Left lobe of liver (tissue), 2 donors: ENCODE results near the gene SGK1. TPM values are rescaled to one million over a fixed set of nuclear protein-coding genes. Genes with fewer than 3 reads are reported as not detected.
"Not testable (repeated sequence)": the region's sequence is repeated elsewhere in the genome, so short reads cannot be mapped to it uniquely, and the experiment has no call there.

Experiments
- ATAC-seq: fragments of 200-7000 bp; cut with Tn5 transposase; one replicate; pipeline ENCODE4 v1.9.1; 2020; ENCODE audit warnings: mild to moderate bottlenecking, moderate library complexity
- DNase-seq: peaks from one replicate; pipeline ENCODE4 v3.0.0-alpha.2; 2020; ENCODE audit warnings: low spot score
- total RNA-seq: library from RNA; stranded (reverse); gene quantifications from one replicate; pipeline ENCODE4 v1.2.1, GENCODE V29; 2021
- donor health status: DM: no; HTN: no; CAD: no; lungs with moderate emphysema.
- donor health status: DM: no; HTN: yes; CAD: no.

The SGK1 gene
- total RNA-seq, 1 donor from 2014 or later = 23.1 TPM

- DNase-seq = no peak
- ATAC-seq = no peak
Observed at GRCh38 chr6:134230940-134231339, 87.0 kb downstream of the SGK1 start.

- ATAC-seq (peak; percentile 39), DNase-seq (peak; percentile 53)
Observed at GRCh38 chr6:134230087-134230700, 87.7 kb downstream of the SGK1 start.

DNA sequence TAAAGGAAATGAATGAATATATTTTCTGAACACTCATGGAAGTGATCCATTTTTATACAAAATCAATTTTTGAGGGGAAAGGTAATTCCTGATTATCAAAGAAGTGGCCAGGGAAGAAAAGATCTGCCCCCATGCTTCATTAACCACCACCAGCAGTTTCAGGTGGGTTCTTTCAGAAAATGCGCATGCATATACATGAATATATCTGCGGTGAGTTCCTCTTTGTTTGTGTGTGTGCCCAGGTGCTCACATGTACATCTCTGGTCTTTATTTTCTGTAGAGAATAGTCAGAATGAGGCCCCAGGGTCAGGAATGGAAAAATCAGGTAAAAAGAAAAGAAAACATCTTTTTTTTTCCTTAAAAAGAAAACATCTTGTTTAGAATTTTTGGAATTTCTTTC is 88.4 kb downstream of the SGK1 start:
- DNase-seq = no peak
- ATAC-seq = no peak

GRCh38 chr6:134223796-134224420 is 94.0 kb downstream of the SGK1 start:
- DNase-seq = no peak
- peak; percentile 90 for ATAC-seq

GRCh38 chr6:134221250-134221649 is 96.7 kb downstream of the SGK1 start:
- ATAC-seq = no peak

DNA sequence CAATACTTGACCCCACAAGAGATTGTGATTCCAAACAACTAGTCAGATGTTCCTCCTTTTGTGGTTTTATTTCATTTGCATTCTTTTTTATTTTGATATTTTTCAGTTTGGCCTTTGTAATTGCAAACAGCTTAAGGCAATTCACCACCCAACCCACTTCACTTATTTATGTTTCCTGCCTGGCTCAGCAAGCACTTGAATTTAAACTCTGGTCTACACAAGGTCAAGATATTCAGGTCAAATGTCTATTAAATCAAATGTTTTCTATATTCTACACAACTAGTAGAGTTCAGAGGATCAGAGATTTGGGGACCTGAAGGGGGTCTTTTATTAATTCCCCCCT is 100.1 kb downstream of the SGK1 start:
- no peak for DNase-seq
- ATAC-seq = no peak

More at GRCh38 chr6:134221250-134221649, 96.7 kb downstream of the SGK1 start:
- DNase-seq = no peak

GRCh38 chr6:134217105-134217797 is 100.7 kb downstream of the SGK1 start:
- ATAC-seq (no peak), DNase-seq (no peak)

GRCh38 chr6:134216301-134217010 is 101.5 kb downstream of the SGK1 start:
- DNase-seq (no peak), ATAC-seq (peak; percentile 18)

DNA sequence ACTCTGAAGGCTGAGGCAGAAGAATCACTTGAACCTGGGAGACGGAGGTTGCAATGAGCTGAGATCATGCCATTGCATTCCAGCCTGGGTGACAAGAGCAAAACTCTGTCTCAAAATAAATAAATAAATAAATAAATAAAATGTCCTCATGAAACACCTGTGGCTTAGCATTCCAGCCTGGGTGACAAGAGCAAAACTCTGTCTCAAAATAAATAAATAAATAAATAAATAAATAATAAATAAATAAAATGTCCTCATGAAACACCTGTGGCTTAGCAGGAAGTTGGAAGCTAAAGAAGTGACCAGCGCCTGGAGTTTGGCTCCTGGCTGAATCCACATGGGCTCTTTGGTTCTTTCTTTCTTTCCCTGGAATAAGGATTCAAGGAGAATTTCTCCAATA is 104.5 kb downstream of the SGK1 start:
- ATAC-seq, DNase-seq: not testable (repeated sequence)

- no peak for ATAC-seq
- no peak for DNase-seq
Observed at GRCh38 chr6:134211297-134211696, 106.6 kb downstream of the SGK1 start.

DNA sequence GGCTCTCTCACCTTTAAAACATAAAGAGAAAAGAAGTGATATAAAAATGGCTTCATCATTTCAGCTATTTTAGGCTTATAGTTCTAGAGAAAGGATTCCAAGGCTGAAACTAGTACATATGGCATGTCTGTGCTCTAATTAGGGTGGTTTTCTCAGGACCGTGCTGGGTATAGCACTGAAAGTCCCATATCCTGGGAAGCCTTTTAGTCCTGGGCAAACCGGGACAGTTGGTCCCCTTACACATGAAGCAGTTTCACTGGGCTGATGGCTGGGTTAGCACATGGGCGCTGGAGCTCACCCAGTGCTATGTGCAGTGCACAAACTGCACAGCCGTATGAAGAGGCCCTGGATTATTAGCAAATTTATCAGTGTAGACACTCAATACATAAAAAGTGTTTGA is 110.5 kb downstream of the SGK1 start:
- ATAC-seq (no peak), DNase-seq (no peak)

- DNase-seq (no peak), ATAC-seq (no peak)
Observed at GRCh38 chr6:134205366-134205765, 112.5 kb downstream of the SGK1 start.

GRCh38 chr6:134204759-134205158 is 113.2 kb downstream of the SGK1 start:
- DNase-seq, ATAC-seq: not testable (repeated sequence)

DNA sequence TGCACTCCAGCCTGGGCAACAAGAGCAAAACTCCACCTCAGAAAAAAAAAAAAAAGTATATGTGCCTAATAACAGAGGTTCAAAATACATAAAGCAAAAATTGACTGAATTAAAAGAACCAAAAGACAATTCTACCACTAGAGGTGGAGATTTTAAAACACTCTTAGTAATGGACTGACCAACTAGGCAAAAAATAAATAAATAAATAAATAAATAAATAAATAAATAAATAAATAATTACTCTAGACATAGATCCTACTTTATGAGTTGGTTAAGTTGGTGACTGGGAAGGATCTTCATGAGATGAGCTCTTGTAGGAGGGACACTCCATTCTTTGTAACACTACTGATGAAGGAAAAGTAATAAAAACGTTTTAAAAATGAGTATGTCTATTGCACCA is 113.9 kb downstream of the SGK1 start:
- DNase-seq (no peak), ATAC-seq (no peak)

- DNase-seq (no peak), ATAC-seq (no peak)
Observed at GRCh38 chr6:134201716-134202115, 116.2 kb downstream of the SGK1 start.

DNA sequence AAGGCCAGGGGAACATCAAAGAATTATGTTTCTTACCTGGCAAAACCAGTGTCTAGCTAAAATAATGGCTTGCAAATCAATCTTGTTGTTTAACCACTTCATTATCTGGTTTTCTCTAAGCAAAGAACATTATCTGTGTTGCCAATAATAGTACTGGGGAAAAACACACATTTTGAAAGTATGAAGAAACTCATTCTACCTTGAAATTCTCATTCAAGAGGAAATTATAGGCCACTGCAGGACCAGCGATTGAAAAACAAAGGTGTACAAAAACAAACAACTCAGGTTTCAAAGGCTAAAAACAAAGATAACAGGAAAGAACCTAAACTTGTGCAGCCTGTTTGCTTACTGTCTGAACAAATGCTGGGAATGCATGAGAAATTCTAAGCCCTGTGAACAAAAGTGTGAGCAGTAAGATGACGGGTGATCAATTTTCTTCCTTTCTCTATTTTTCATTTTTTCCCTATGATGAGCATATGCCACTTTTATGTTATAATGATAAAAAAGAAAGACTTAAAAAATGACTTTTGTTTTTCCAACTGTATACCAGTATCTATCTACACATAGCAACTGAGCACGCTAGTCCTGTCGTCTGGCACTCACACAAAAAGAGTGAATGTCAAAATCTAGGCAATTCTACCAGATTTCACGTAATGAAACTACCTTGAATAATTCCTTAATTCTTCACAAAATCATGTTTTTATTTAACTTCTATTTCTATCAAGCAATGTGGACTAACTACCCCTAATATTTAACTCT is 117.9 kb downstream of the SGK1 start:
- peak; percentile 63 for ATAC-seq

GRCh38 chr6:134198093-134198492 is 119.8 kb downstream of the SGK1 start:
- DNase-seq (no peak), ATAC-seq (peak; percentile 62)

More for the DNA sequence above, 117.9 kb downstream of the SGK1 start:
- DNase-seq = no peak

- not testable (repeated sequence) for DNase-seq, ATAC-seq
Observed at GRCh38 chr6:134197685-134198084, 120.2 kb downstream of the SGK1 start.

- no peak for DNase-seq
- ATAC-seq = no peak
Observed at GRCh38 chr6:134196568-134197193, 121.2 kb downstream of the SGK1 start.

DNA sequence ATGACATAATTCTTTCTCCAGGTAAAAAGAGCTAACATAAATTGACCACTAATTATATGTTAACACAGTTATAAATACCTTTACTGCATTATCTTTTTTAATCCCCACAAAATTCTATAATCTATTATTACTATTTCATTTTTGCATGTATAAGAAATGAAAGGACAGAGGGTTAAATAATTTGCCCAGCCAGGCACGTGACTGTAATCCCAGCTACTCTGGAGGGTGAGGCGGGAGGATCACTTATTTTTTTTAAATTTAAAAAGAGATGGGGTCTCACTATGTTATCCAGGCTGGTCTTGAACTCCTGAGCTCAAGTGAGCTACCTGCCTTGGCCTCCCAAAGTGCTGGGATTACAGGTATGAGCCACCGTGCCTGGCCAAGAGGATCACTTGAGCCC is 121.9 kb downstream of the SGK1 start:
- no peak for ATAC-seq
- no peak for DNase-seq
